HUES64 (cell line): Measurements from ENCODE around the gene UAP1. TPM values are rescaled to one million over a fixed set of nuclear protein-coding genes. Genes with fewer than 3 reads are reported as not detected.

ENCODE experiments used
- H3K27ac ChIP-seq: 2 replicates; pipeline ENCODE4 v1.7.0; 2013; ENCODE audit warnings: low read depth, low read length, inconsistent platforms
- H3K27me3 ChIP-seq: 2 replicates; pipeline ENCODE4 v1.6.1; 2013; ENCODE audit warnings: mild to moderate bottlenecking, low read length; ENCODE audit not compliant: insufficient read depth
- H3K36me3 ChIP-seq: 2 replicates; pipeline ENCODE4 v1.6.1; 2013; ENCODE audit warnings: mild to moderate bottlenecking, low read length; ENCODE audit not compliant: insufficient read depth
- H3K4me1 ChIP-seq: 2 replicates; pipeline ENCODE4 v1.6.1; 2013; ENCODE audit warnings: mild to moderate bottlenecking, low read length, moderate library complexity; ENCODE audit not compliant: insufficient read depth
- H3K4me3 ChIP-seq: 2 replicates; pipeline ENCODE4 v1.5.1; 2013; ENCODE audit warnings: mild to moderate bottlenecking, low read length, moderate library complexity
- H3K9ac ChIP-seq: 2 replicates; pipeline ENCODE4 v1.6.1; 2013; ENCODE audit warnings: mild to moderate bottlenecking, low read depth, low read length
- H3K9me3 ChIP-seq: 2 replicates; pipeline ENCODE4 v1.6.1; 2013; ENCODE audit warnings: low read depth, low read length; ENCODE audit not compliant: insufficient read depth
- WGBS: fragments of 150-250, 120-280 bp; methylation state at CpG from one replicate; pipeline ENCODE4 v1.1.7; 2013; ENCODE audit warnings: missing lambda C conversion rate; 5-methylcytosine and 5-hydroxymethylcytosine counted together
- polyA plus RNA-seq, 2 experiments: library from polyadenylated mRNA; stranded (reverse); fragments of 50-300 nt; gene quantifications; one replicate each; pipeline ENCODE4 v1.2.3, GENCODE V29; 2013

The UAP1 gene
- polyA plus RNA-seq (2013, experiment 1 of 2): 21.4 TPM
- 23.6 TPM for polyA plus RNA-seq (2013, experiment 2 of 2)

- H3K9ac ChIP-seq: peak within 1 kb of the TSS; percentile 81
- peaks cover 5% of the 10 kb centered on the region for H3K27me3 ChIP-seq
- WGBS: 3% methylated on average over 69 of the region's 69 CpGs
- H3K4me3 ChIP-seq: peak within 1 kb of the TSS; percentile 78
- peak within 1 kb of the TSS; percentile 61 for H3K27ac ChIP-seq
- no peaks in the 10 kb centered on the region for H3K9me3 ChIP-seq
- H3K4me1 ChIP-seq: peaks cover 8% of the 10 kb centered on the region; the same call in 1 of the 2 replicates
- H3K36me3 ChIP-seq: peaks cover under 1% of the 10 kb centered on the region
These were observed at the start of gene UAP1 for GRCh38 chr1:162561616-162562469. Gene UAP1 (plus strand): TSS chr1:162561722. CDS start chr1:162566069, 4,347 bp downstream.

DNA sequence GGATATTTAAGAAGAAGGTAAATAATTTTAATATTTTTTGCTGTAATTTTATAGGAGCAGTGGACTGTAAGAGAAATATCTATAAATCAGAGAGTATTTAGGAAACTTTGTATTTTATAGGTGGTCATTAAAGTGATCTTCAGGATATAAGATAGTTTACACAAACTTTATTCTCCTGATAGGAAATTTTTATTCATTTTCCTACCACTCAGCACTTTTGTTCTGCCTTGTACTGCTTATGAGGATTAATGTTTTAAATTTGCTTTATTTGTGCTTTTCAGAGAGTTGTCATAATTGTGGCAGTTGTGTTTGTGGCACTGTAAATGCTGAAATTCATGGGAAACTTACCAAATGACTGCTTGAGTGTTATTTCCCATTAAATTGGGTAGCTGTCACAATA, 34.2 kb upstream of the UAP1 start:
- Histone ChIP-seq H3K27me3 (no peaks in the 10 kb centered on the region), H3K9ac (no peak overlapping the region), H3K36me3 (peaks cover 49% of the 10 kb centered on the region), H3K9me3 (no peaks in the 10 kb centered on the region), H3K4me3 (no peak overlapping the region), H3K27ac (no peak overlapping the region), H3K4me1 (peaks cover 11% of the 10 kb centered on the region)

- Histone ChIP-seq H3K27ac (no peak overlapping the region), H3K9ac (no peak overlapping the region), H3K27me3 (no peaks in the 10 kb centered on the region), H3K4me1 (peaks cover 11% of the 10 kb centered on the region), H3K36me3 (peaks cover 20% of the 10 kb centered on the region), H3K9me3 (no peaks in the 10 kb centered on the region), H3K4me3 (no peak overlapping the region)
- WGBS: 51% methylated on average over 7 of the region's 7 CpGs
These were observed 31.1 kb upstream of the UAP1 start for GRCh38 chr1:162530307-162530987.

- Histone ChIP-seq H3K4me3 (no peak overlapping the region), H3K27ac (no peak overlapping the region), H3K27me3 (no peaks in the 10 kb centered on the region), H3K4me1 (peaks cover 11% of the 10 kb centered on the region), H3K9me3 (no peaks in the 10 kb centered on the region), H3K36me3 (peaks cover 15% of the 10 kb centered on the region), H3K9ac (no peak overlapping the region)
- WGBS: 93% methylated on average over 1 of the region's 1 CpG
These were observed 30.6 kb upstream of the UAP1 start for GRCh38 chr1:162530988-162531319.

DNA sequence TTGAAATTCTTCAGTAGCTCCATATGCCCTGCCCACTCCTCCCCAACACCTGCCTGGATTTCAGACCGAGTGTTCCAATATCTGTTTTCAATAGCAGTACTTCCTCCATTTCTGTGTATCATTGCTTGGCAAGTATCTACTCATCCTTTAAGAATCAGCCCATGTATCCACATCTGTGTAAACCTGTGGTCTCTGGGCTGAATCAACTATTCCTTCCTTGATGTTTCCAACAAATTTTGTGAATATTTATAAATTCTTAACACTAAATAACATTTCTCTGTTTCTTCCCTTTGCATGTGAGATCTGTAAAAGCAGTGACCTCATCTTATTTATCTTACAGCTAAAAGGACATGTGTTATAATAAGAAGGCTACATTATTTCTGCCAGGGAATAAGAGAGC, 26.0 kb upstream of the UAP1 start:
- WGBS: 94% methylated on average over 1 of the region's 1 CpG
- H3K36me3 ChIP-seq: no peaks in the 10 kb centered on the region
- no peak overlapping the region for H3K4me3 ChIP-seq
- no peaks in the 10 kb centered on the region for H3K27me3 ChIP-seq
- H3K9me3 ChIP-seq: no peaks in the 10 kb centered on the region
- H3K4me1 ChIP-seq: peaks cover 4% of the 10 kb centered on the region
- no peak overlapping the region for H3K9ac ChIP-seq
- no peak overlapping the region for H3K27ac ChIP-seq

- Histone ChIP-seq H3K27me3 (no peaks in the 10 kb centered on the region), H3K9ac (no peak overlapping the region), H3K27ac (no peak overlapping the region), H3K4me3 (no peak overlapping the region), H3K9me3 (no peaks in the 10 kb centered on the region), H3K36me3 (no peaks in the 10 kb centered on the region), H3K4me1 (no peaks in the 10 kb centered on the region)
- whole genome bisulfite sequencing: 94% methylated on average over 2 of the region's 2 CpGs
These were observed 25.0 kb upstream of the UAP1 start for GRCh38 chr1:162536511-162536910.

GRCh38 chr1:162537216-162537615, 24.3 kb upstream of the UAP1 start:
- H3K9me3 ChIP-seq: no peaks in the 10 kb centered on the region
- H3K4me3 ChIP-seq: no peak overlapping the region
- H3K27me3 ChIP-seq: no peaks in the 10 kb centered on the region
- no peak overlapping the region for H3K27ac ChIP-seq
- H3K4me1 ChIP-seq: no peaks in the 10 kb centered on the region
- H3K36me3 ChIP-seq: no peaks in the 10 kb centered on the region
- 86% methylated on average over 1 of the region's 2 CpGs for WGBS
- H3K9ac ChIP-seq: no peak overlapping the region

- H3K4me1 ChIP-seq: no peaks in the 10 kb centered on the region
- H3K27me3 ChIP-seq: no peaks in the 10 kb centered on the region
- H3K9ac ChIP-seq: no peak overlapping the region
- H3K36me3 ChIP-seq: no peaks in the 10 kb centered on the region
- H3K9me3 ChIP-seq: no peaks in the 10 kb centered on the region
- WGBS: 84% methylated on average over 1 of the region's 1 CpG
- H3K27ac ChIP-seq: no peak overlapping the region
- no peak overlapping the region for H3K4me3 ChIP-seq
These were observed 22.6 kb upstream of the UAP1 start for GRCh38 chr1:162538815-162539431.

DNA sequence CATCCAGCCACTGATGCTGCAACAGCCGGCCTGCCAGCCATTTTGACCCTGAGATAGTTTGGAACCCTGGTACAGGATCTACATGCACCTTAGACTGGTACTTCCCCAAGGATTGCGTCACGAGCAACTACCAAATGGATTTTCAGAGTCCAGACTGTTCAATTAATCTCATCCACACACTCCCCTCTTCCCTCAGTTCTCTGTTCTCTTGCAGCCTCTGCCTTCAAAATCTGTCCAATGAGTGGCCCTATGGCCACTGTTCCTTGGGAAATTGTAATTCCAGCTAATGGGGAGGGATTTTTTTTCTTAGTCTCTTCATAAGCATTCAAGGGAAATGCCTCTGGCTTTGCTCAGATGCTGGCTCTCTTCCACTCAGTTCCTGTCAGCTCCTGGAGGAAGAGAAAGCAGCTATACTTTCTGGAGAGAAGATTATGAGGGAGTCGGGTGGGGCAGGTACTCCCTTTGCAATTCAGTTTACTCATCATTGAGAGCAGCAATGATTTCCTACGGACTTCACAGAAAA, 19.8 kb upstream of the UAP1 start:
- WGBS: 77% methylated on average over 4 of the region's 5 CpGs
- H3K27ac ChIP-seq: no peak overlapping the region
- H3K9me3 ChIP-seq: no peaks in the 10 kb centered on the region
- H3K27me3 ChIP-seq: no peaks in the 10 kb centered on the region
- no peak overlapping the region for H3K9ac ChIP-seq
- no peaks in the 10 kb centered on the region for H3K36me3 ChIP-seq
- no peaks in the 10 kb centered on the region for H3K4me1 ChIP-seq
- no peak overlapping the region for H3K4me3 ChIP-seq

DNA sequence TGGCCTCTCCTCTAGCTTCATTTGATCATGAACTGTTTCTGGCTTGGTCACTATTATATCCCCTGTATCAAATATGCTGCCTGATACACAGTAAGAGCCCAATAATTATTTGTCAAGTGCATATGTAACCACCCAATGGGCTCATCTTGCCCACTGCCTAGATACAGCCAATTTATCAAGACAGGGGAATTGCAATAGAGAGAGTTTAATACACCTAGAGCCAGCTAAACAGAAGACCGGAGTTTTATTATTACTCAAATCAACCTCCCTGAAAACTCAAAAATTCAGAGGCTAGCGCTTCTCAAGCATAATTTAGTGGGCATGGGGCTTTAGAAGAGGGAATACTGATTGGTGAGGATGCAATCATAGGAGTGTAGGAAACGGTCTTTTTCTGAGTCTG, 18.3 kb upstream of the UAP1 start:
- no peaks in the 10 kb centered on the region for H3K9me3 ChIP-seq
- WGBS: 96% methylated on average over 3 of the region's 3 CpGs
- H3K36me3 ChIP-seq: no peaks in the 10 kb centered on the region
- no peak overlapping the region for H3K4me3 ChIP-seq
- no peak overlapping the region for H3K27ac ChIP-seq
- no peaks in the 10 kb centered on the region for H3K27me3 ChIP-seq
- H3K9ac ChIP-seq: no peak overlapping the region
- no peaks in the 10 kb centered on the region for H3K4me1 ChIP-seq

DNA sequence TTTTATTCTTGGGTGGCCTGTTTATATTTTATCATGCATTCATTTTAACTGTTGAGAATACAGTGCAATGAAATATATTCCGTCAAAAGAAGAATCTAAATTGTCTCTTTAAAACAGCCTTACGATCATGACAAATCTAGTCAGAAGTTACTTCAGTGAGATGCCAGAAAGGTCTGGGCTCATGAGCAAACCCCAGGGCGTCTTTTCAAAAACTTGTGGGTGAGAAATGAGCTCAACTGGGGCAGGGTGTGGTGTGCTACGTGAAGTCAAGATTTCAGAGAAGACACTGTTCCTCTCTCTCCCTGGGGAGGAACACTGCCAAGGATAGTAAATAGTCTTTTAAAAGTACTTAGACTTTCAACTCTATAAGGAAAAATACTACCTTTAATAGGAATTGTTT, 13.4 kb upstream of the UAP1 start:
- H3K4me1 ChIP-seq: no peaks in the 10 kb centered on the region
- no peaks in the 10 kb centered on the region for H3K27me3 ChIP-seq
- H3K4me3 ChIP-seq: no peak overlapping the region
- H3K36me3 ChIP-seq: no peaks in the 10 kb centered on the region
- no peak overlapping the region for H3K9ac ChIP-seq
- H3K27ac ChIP-seq: no peak overlapping the region
- H3K9me3 ChIP-seq: no peaks in the 10 kb centered on the region
- 94% methylated on average over 3 of the region's 4 CpGs for WGBS
